ENCODE data around the gene SEC22A.
A peak's percentile ranks its signal among the peaks of the same experiment; 100 is the strongest.

Gene SEC22A

DNA sequence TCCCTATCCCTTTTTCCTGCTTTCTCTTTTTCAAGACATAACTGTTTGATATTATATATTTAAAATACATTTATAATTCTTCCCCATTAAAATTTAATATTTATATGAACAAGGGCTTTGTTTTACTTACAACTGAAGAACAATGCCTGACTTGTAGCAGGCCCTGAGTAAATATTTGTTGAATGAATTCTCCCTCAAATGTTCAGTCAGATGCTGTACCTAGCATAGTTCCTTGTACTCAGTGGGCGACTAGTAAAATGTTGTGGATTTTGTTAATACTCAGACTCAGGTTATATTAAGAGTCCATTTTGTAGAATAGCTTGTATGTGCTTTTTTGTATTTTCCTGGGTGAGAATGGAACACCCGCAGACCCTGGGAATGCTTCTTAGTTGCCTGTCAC is 69.1 kb downstream of the SEC22A start:
- no peak for DNase-seq

DNA sequence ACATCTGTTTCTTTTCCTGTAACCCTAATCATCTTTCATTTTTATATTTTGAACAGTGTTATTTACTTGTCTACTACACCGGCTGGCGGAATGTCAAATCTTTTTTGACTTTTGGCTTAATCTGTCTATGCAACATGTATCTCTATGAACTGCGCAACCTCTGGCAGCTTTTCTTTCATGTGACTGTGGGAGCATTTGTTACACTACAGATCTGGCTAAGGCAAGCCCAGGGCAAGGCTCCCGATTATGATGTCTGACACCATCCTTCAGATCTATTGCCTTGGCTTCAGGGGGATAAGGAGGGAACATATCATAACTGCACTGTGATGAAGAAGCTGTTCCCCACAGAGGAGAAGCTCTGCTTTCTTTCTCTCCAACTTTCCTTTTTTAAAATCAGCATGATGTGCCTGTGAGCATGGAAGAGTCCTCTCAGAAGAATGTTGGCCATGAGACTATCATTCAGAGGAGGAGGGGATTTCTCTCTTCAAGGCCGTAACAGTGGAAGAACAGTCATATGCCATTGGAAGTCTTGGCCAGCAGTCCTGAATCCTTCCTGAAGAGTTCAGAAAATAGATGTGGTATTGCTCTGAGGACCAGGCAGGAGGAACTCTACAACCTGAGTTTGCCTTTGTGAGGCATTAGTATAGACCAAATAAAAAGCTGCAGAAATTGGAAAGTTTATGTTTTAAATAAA is 69.9 kb downstream of the SEC22A start:
- DNase-seq, result no peak

DNA sequence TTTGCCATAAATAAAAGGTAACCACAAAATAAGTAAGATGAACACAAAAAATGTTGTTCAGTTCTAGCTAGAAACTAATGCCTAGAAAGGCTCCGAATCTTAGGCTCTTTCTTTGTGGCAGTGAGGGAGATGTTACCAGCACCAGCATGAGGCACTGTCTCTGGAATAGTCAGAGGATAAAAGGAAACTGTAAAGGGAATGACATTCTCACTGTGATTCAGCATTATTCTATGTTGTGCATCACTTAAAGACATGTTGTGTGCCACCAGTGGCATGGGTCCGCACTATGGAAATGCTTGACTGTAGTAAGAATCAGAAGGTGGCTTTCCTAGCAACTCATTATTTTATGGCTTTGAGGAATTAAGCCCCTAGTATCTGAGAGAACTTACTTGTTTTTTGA is 70.8 kb downstream of the SEC22A start:
- DNase-seq, result no peak

DNA sequence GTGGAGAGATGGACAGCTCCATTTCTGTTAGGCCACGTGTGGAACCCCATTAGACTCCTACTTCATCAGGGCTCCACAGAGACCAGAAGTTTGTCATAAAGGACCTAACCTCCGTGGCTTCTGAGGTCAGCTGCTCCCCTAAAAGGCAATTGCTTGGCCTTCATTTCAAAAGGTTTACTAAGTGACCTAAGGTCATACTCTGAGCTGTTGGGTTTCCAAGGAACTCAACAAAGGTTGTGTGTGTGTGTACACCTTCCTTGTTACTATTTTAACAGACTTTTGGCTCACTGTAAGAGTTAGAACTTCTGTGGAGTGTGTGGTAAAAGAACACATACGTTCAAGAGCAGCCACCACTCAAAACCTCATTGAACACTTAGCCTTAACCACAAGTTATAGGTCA is 73.9 kb downstream of the SEC22A start:
- DNase-seq, result no peak

DNA sequence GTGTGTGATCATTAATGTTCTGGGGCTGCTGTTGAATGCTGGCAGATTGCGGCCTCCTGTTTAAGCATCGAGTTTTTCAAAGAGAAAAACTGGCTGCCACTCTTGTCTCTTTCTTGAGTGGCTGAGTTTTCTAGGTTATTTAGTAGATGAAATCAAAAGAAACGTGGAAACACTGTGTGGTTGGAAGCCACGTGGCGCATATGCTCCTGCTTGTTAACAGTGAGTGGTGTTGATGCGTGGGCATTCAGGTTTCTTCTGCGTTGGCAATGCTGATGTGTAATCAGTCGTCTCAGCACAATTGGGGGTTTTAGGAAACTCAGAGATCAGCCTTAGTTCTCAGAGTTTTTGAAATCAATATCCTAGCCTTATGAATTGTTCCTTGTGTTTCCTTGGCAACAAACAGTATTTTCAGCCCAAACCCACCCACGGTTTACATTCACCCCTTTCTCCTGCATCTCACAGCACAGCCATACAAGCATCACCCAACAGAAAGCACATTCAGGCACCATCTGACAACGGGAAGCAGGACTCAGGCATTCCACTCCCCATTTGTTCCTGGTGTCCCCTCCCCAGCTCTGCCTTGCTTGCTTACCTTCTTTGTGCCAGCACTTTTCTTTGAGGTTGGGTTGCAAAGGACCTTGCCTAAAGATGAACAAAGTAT is 74.7 kb downstream of the SEC22A start:
- DNase-seq, result no peak

DNA sequence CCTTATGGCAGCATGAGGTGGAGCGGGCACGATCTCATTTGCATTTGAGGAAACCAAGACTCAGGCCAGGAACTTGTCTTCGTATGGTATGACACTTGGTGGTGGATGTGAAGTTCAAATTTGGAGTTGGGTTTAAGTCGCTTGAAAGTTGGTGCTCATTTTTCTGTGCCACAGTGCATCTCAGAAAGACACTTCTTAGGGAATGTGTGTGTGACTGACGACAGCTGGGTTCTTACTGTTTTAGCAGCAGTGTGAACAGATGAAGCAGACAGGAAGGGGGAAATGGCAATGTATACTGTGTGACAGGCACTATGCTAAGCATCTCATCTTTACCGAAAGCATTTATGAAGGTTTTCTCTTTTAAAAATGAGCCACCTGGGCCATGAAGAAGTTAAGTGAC is 75.4 kb downstream of the SEC22A start:
- no peak for DNase-seq

DNA sequence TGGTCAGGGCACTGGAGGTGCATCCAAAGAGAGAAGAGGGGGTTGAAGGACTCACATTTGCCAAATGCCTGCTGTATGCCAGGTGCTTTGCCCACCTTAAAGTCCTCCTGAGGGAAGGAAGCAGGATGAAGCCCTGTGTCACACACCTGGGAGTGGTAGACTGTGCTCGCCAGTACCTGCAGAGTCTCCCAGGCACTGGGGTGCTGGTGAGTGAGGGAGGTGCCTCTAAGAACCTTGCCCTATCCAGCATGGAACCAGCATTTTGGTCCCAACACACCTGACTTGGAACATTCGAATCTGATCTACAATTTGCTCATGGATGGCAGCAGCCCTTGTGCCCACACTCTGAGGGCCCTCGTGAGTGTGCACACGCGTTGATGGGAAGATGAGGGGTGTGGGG is 76.7 kb downstream of the SEC22A start:
- no peak for DNase-seq

DNA sequence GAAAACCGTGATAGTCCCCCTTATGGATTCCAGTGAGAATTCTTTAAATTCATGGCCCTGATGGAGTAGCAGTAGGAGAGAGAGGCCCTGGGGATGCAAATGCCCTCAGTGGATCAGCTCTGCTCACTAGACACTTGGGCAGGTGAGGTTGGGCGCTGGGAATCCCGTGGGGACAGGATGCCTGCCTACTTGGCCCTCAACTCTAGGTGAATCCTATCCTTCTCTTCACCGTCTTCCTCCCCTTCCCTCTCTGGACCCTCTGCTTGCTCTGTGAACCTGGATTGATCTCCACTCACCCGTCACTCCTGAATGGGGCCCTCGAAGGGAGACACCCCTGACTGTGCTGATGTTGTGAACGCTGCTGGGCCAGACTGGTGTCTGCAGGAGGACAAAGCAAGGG is 77.4 kb downstream of the SEC22A start:
- DNase-seq, result no peak

DNA sequence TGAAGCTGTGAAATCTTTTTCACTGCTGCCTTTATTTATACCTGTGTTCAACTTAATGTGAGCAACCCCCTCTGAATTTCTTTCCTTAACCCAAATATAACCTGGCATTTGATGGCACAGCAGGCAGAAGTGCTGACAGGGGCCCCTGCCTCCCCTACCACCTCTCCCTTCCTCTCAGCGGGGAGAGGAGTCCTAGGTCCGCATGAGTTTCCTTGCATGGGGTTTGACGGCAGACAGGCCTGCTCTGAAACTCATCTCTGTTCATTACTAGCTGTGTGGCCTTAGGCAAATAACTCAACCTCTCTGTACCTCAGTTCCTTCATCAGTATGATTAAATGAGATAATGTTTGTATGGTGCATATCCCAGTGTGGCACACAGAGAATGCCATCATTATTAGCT is 79.7 kb downstream of the SEC22A start:
- DNase-seq, result no peak

DNA sequence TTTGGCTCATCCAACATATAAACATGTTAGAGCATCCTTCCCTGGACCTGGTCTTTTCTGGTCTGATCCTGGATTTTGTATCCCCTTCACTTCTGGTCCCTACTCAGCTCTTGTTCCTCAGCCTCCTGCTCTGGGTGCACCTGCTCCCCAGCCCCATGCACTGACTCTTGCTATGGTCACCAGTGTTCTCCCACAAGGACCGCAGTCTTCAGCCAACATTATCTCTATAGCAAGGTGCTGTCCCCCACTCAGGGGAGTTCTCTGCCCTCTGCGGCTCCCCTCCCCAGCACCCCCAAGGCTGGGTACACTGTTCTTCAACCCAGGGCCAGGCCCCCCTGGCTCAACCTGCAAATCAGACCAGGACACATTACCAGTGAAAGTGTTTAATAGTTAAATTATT is 80.2 kb downstream of the SEC22A start:
- DNase-seq, result no peak

DNA sequence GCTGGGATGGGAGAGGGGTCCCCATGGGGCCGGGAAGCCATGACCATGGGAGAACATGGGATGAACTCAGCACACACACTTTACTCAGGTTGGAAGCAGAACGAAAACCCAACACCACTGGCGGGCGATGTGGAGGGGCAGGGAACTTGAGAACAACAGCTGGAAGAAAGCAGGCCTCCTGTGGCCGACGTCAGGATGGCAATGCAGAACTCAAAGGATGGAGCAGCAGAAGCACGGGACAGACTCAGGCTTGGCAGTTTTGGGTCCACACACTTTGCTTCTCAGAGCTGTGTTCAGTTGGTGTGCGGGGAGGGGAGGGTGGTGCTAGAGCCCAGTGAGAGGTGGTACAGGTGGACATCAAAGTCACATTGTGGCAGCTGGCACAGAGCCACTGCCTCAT is 80.7 kb downstream of the SEC22A start:
- DNase-seq, result no peak

DNA sequence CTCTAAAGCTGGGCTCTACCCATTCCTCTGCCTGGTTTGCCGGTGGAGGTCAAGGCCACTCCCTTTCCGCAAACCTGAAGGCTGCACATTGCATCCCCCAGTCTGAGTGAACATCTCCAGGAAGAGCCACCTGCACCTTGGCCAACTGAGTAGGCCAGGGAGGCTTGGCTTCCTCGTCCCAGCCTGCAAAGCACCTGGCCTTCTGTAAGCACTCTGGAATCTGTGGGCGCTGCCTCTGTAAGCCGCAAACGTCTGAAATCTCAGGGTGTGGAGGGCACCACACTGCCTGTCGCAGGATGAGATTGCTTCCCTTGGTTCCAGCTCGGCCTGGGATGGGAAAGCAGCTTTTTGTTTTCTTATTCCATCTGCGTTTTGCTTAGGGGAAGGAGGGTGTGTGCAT is 81.3 kb downstream of the SEC22A start:
- no peak for DNase-seq

DNA sequence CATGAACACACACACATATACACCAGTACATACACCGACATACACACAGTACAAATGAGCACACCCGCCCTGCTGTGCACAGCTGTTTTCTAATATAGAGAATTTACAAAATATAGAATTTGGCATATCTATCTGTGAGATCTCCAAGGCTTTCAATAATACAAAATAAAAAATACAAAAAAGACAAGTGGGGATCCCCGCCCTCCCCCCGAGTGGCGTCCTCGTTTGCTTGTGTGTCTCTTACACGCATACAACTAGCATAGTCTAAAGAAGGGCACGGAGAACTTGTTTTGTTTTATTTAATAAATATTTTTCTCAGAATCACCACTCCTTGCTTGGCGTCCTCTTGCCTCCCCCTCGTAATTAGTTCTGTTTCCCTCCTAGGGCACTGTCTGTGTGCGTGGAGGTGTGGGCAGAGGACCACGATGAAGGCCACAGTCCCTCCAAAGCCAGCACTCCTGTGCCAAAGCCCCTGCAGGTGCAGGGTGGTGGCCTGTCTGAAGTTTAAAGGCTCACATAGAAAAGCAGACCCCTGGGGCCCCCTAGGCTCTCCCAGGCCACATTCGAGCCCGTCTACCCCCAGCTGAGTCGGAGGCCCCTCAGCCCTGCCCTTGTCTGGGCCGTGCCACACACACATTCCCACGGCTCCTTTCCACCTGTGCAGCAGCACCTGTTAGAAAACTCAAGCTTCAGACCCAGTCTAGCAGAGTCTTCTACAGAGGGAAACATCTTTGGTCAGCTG is 82.1 kb downstream of the SEC22A start:
- DNase-seq, result no peak

DNA sequence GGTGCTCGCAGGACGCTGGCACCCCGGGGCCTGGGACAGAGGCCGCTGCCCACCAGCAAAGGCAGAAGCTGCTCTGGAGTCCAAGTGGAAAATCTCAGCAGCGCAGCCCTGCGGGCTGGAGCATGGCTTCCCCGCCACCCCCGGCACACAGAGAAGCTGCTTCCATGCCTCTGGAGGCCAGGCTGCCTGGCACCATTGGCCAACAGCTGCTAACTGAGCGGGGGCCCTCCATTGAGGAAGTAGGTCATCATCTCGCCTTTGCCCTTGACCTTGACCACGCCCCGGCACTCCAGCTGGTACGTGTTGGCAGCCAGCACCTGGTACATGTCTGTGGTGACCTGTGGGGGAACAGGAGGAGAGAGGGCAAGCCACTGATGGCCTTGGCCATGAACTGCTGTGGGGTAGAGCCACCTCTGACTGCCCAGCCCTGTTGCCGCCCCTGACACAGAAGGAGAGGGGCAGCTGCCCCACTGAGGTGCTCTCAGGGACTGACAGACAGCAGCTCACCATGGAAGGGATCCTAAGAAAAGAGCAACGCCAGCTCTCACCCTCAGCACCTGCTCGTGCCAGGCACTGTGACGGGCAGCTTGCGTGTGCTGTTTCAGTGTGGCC is 82.8 kb downstream of the SEC22A start:
- DNase-seq, result no peak

DNA sequence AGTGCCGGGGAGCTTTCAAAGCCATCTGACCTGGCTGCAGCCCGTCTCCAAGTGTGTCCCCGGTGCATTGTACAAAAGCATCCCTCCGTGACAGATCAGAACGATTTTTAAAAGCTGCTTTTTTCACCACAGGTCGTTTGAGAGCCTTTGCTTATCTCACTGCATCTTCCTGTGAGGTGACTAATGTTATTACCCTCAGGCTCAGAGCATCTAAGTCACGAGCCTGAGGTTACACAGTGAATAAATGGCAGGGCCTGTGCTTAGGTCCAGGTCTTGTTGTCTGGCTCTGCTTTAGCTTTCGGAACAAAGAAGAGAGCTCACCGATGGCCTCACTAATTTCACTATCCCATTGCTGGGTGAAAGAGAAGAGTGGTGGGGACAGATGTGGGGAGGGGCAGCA is 83.3 kb downstream of the SEC22A start:
- no peak for DNase-seq

DNA sequence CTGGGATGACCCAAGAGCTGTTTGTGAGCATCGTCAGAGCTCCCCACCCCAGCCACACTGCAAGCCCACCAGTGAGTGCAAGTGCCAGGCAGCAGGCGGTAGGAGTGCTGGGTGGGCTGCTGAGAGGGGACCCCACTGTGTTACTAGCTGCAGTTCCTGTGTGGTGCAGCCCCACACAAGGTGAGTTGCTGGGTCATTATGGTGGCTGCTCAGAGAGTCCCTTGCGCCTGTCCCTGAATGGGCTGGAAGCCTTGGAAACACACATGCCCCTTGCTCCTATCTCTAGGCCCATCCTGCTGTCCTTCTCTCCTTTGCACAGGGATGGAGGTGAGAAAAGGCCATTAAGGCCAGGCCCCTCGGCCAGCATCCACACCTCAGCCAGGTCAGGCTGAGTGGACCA is 83.7 kb downstream of the SEC22A start:
- no peak for DNase-seq

DNA sequence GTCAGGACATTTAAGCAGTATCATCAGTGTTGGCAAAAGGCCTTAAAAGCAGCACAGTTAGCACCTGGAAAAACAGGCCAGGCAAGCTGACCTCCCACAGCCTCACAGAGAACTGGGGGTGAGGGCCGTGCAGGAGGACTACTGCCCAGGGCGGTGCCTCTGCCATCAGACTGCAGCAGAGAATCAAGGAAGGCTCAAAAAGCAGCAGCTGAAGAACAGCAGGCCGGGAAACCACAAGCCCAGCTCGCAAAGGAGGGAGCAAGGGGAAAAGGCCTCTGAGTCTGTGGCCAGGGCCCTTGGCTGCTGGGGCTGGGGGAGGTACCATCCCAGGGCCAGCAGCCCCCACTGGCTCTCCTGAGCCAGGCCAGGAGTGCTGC is 84.2 kb downstream of the SEC22A start:
- no peak for DNase-seq

DNA sequence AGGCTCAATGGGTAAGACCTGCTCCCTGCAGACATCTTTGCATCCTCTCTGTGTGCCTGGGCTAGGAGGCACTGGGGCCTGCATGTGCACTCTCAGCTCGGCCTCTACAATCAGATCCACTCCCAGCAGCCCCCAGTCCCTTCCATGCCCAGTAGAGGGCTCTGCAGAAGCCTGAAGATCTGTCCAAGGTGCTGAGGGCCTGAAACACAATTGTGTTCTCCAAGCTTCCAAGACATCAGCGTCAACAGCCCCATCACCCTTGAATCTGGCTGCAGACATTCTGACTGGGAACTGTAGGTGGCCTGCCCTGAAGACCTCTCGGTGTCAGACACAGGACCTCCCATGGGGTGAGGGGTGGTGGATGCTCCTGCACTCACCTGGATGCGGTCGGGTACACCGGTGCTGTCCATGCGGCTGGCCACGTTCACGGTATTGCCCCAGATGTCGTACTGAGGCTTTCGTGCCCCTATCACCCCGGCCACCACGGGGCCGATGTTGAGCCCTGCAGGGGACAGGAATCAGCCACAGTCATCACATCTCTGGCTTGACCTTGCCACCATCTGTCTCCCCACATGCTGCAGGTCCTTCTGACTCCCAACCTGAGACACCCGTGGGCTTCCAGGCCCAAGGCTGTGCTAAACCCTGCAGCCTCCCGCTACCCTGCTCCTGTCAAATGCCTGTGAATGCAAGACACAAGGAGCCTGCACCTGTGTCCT is 84.7 kb downstream of the SEC22A start:
- peak; percentile 48 for DNase-seq

DNA sequence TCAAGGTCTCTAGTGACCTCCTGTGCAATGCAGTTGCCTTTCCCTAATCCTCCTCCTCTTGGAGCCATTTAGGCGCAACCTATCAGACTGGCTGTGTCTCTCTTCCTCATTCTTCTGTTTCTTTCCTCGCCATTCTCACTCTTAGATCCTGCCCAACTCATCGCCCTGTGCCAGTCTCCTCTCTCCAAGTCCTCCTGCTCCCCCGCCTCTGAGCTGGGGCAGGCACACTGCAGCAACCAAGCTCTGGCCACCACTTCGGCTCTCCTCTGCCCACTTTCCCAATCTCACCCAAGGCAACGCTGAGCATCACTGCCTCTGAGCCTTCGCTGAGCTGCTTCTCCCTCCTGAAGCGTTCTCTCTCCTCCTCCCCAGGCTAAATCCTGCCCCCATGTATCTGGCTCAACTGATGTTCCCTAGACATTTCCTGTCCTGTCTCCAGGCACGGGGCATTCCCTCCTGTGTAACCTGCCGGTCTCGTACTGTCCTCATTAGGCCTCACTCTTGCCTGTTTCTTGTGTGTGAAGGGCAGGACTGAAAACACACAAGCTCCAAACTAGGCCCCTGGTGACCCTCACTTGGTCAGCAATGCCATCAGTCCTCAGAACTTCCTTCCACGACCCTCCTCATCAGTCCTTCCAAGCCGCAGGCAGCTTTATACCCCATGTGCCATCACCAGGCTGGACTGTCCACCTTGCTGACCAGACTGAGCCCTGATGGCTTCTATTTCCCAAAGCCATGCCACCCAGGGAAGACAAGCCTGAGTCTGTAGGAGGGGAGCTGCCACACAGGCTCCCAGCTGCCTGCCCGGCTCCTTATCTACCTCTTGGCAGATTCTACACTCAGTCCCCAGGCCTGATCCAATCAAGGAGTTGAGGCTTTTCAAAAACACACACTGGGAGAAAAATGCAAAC is 85.6 kb downstream of the SEC22A start:
- no peak for DNase-seq

DNA sequence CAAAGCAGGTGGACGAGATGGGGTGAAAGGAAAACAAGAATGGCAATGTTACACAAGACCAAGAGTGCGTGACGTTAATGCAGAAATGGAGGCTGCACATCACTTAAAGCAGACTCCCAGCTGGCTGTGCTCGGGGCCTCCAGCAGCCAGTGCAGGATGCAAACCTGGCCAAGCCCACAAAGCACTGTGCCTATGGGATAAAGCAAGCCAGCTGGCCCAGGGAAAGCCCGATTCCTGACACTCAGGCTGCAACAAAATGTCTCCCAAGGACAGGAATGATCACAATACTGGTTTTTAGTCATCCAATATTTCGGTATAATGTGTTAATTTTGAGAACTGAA is 86.2 kb downstream of the SEC22A start:
- DNase-seq, result no peak

DNA sequence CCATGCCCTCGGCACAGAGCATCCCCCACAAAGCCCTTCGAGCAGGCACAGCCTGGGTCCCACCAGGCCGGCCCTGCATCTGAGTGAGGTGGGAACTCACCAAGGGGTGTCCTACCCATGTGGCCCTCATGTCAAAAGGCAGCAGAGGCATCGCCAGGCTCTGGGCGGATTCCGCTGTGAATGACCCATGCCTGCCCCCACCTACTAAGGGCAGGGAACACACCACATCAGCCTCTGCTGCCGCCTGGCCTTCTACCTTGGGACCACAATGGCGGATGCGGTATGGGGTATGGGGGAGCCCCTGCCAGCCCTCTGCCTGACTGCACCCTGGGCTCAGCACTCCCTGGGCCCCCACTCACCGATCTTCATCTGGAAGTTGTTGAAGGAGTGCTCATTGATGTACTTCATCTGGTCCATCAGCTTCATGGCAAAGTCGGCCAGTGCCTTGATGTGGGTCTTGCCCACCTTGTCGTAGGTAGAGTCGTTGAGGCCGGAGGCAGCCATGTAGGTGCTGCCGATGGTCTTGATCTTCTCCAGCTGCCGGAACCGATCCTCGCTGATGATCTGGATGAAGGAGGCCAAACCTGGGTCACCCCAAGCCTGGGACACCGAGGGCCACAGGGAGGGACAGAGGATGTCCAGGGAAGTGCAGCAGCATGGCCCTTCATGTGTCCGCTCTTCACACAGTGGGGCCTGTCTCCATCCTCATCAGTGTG is 87.8 kb downstream of the SEC22A start:
- no peak for DNase-seq
